GM12878 (cell line): ENCODE results near the gene GGPS1. TPM values are rescaled to one million over a fixed set of nuclear protein-coding genes. Genes with fewer than 3 reads are reported as not detected.

Experiments
- ATAC-seq: fragments of 200-7000 bp; cut with Tn5 transposase; 3 replicates; pipeline ENCODE4 v1.9.1; 2020; ENCODE audit warnings: mild to moderate bottlenecking, moderate library complexity
- BruUV-seq: library from RNA; stranded (reverse); fragments of 400-500 nt; replicated peaks from 2 replicates; lab custom pipeline; 2021; lab: Mats Ljungman, UMichigan
- CTCF ChIA-PET: fragments of 300-600 bp; sonication (Branson Sonifier 250); formaldehyde crosslinking; extraction: SDS; loops from one replicate; lab custom pipeline; 2021; ENCODE audit warnings: inconsistent platforms; lab: Yijun Ruan, JAX
- POLR2A ChIA-PET: fragments of 350-600 bp; formaldehyde crosslinking; extraction: SDS; loops from one replicate; lab custom pipeline; 2021; ENCODE audit warnings: inconsistent platforms; lab: Charles Lee
- RAD21 ChIA-PET: fragments of 300-600 bp; sonication (Branson Sonifier 250); formaldehyde crosslinking; loops from one replicate; lab custom pipeline; 2023; ENCODE audit warnings: antibody characterized with exemption; ENCODE audit not compliant: unreplicated experiment; lab: Charles Lee
- SMC1A ChIA-PET: fragments of 300-600 bp; sonication (Branson Sonifier 250); formaldehyde crosslinking; loops from one replicate; lab custom pipeline; 2023; ENCODE audit not compliant: unreplicated experiment, uncharacterized antibody; lab: Charles Lee
- DNase-seq: peaks from one replicate; pipeline ENCODE4 v3.0.0-alpha.2; 2011; ENCODE audit warnings: low read depth, low spot score
- FAIRE-seq: peaks from 3 replicates; lab custom pipeline; 2011; peaks lifted over from hg19 to GRCh38; lab: Jason Lieb, UNC
- H2AFZ ChIP-seq: 2 replicates; pipeline ENCODE4 v1.6.0; 2011; ENCODE audit warnings: low read depth, low read length, control low read depth; ENCODE audit not compliant: control insufficient read depth
- H3K27ac ChIP-seq: 2 replicates; pipeline ENCODE4 v1.5.1; 2011; ENCODE audit warnings: control low read depth; ENCODE audit not compliant: control insufficient read depth, insufficient read depth
- H3K27me3 ChIP-seq, 2 experiments: replicated peaks in 1 of 2; 2 replicates each; pipeline versions ENCODE4 v1.6.0 to v1.6.1; 2011; ENCODE audit warnings: low read length in 1 of 2; ENCODE audit not compliant: control insufficient read depth in 2 of 2, insufficient read depth in 2 of 2
- H3K36me3 ChIP-seq, 2 experiments: 2 replicates each; pipeline ENCODE4 v1.5.1; 2011; ENCODE audit warnings: low read length in 1 of 2; ENCODE audit not compliant: control insufficient read depth in 2 of 2, insufficient read depth in 2 of 2
- H3K4me1 ChIP-seq: 2 replicates; pipeline ENCODE4 v1.6.1; 2011; ENCODE audit warnings: mild to moderate bottlenecking, low read length, moderate library complexity, mixed read lengths; ENCODE audit not compliant: control insufficient read depth, insufficient read depth
- H3K4me2 ChIP-seq: 2 replicates; pipeline ENCODE4 v1.6.0; 2011; ENCODE audit warnings: control low read depth; ENCODE audit not compliant: control insufficient read depth, insufficient read depth
- H3K4me3 ChIP-seq: fragments of 200-600 bp; sonication (generic); 2 replicates; pipeline ENCODE4 v1.5.1; 2016
- H3K79me2 ChIP-seq: 2 replicates; pipeline ENCODE4 v1.6.0; 2011; ENCODE audit warnings: low read length; ENCODE audit not compliant: control insufficient read depth, insufficient read depth
- H3K9ac ChIP-seq: 2 replicates; pipeline ENCODE4 v1.8.0; 2011; ENCODE audit warnings: low read length, control low read depth, mixed read lengths; ENCODE audit not compliant: control insufficient read depth, insufficient read depth
- H3K9me3 ChIP-seq: replicated peaks from 3 replicates; pipeline ENCODE4 v1.5.1; 2011; ENCODE audit warnings: mild to moderate bottlenecking, low read length; ENCODE audit not compliant: control insufficient read depth, insufficient read depth
- H4K20me1 ChIP-seq: 2 replicates; pipeline ENCODE4 v1.6.0; 2011; ENCODE audit not compliant: control insufficient read depth, insufficient read depth
- CREM ChIP-seq: IDR thresholded peaks from 2 replicates; pipeline ENCODE4 v1.6.1; 2014; ENCODE audit warnings: antibody characterized with exemption, low read depth
- DPF2 ChIP-seq: fragments of 450-650 bp; IDR thresholded peaks from 2 replicates; pipeline ENCODE4 v1.6.1; 2017; ENCODE audit warnings: mild to moderate bottlenecking
- IKZF2 ChIP-seq, 2 experiments: fragments of 450-650 bp; IDR thresholded peaks; 2 replicates each; pipeline ENCODE4 v1.6.1; 2017; ENCODE audit warnings: mild to moderate bottlenecking in 2 of 2, moderate library complexity in 2 of 2
- JUNB ChIP-seq: IDR thresholded peaks from 2 replicates; pipeline ENCODE4 v1.6.1; 2016; ENCODE audit warnings: antibody characterized with exemption, mild to moderate bottlenecking
- NR2C1 ChIP-seq: fragments of 450-650 bp; IDR thresholded peaks from 2 replicates; pipeline ENCODE4 v1.6.1; 2017; ENCODE audit warnings: antibody characterized with exemption, mild to moderate bottlenecking, moderate library complexity
- POLR2A ChIP-seq: IDR thresholded peaks from 2 replicates; pipeline ENCODE4 v1.6.1; 2011; ENCODE audit warnings: low read depth, mild to moderate bottlenecking, low read length
- SP1 ChIP-seq: IDR thresholded peaks from one replicate; pipeline ENCODE4 v1.6.1; 2011; ENCODE audit warnings: low read depth, low read length
- SUPT20H ChIP-seq: IDR thresholded peaks from 2 replicates; pipeline ENCODE4 v1.6.1; 2011; ENCODE audit warnings: low read depth, mild to moderate bottlenecking, low read length, moderate library complexity, borderline replicate concordance; ENCODE audit not compliant: control insufficient read depth
- TAF1 ChIP-seq: IDR thresholded peaks from 2 replicates; pipeline ENCODE4 v1.6.1; 2011; ENCODE audit warnings: mild to moderate bottlenecking, low read depth, low read length, borderline replicate concordance
- WGBS: methylation state at CpG from one replicate; pipeline ENCODE4 v1.1.6; 2016; ENCODE audit warnings: low lambda C conversion rate; ENCODE audit not compliant: insufficient replicate concordance, insufficient coverage; ENCODE audit errors: missing lambda C conversion rate; 5-methylcytosine and 5-hydroxymethylcytosine counted together
- in situ Hi-C: fragments of 300-500 bp; cut with MboI; formaldehyde crosslinking; loops from 9 replicates; pipeline ENCODE4 v1.14.3; 2018; ENCODE audit warnings: mixed read lengths
- intact Hi-C: fragments of 100-400 bp; cut with micrococcal nuclease; formaldehyde crosslinking; loops from one replicate; pipeline ENCODE4 v1.14.2; 2022; ENCODE audit not compliant: unreplicated experiment
- polyA plus RNA-seq, 11 experiments: library from polyadenylated mRNA; depleted of rRNA in 4 of 11; unstranded in 6 of 11; stranded (reverse) in 5 of 11; fragments of >200 nt; fragmentation: Nextera tagmentation in 4 of 11; fragmentation: Illumina TruSeq in 1 of 11; extraction: Ambion mirVana in 4 of 11; extraction: Trizol in 1 of 11; gene quantifications; 1 replicate in 1 of 11; 2 replicates in 10 of 11; pipeline versions ENCODE4 v1.2.1 to v1.2.3, GENCODE V29; 2011 to 2016; ENCODE audit warnings: inconsistent platforms in 2 of 11, missing spikeins in 2 of 11, low read depth in 1 of 11
- total RNA-seq, 4 experiments: library from RNA; depleted of rRNA in 3 of 4; stranded (reverse); fragments of >200 nt in 3 of 4; fragmentation: Illumina TruSeq in 1 of 4; extraction: Trizol in 1 of 4; gene quantifications; 2 replicates each; pipeline versions ENCODE4 v1.2.1 to v1.2.3, GENCODE V29; 2013 to 2021
- TF ChIP-seq, protein P1 (sequence below): fragments of 450-650 bp; formaldehyde crosslinking; IDR thresholded peaks from 2 replicates; pipeline ENCODE4 v1.4.0; 2022; ENCODE audit warnings: mild to moderate bottlenecking, moderate library complexity
- TF ChIP-seq, protein P2 (sequence below): IDR thresholded peaks from 2 replicates; pipeline ENCODE4 v1.6.1; 2011; ENCODE audit warnings: borderline replicate concordance, low read depth, mild to moderate bottlenecking, moderate library complexity, mixed read lengths, low read length; ENCODE audit not compliant: insufficient read depth; ENCODE audit errors: extremely low read length
- TF ChIP-seq, protein P3 (sequence below): fragments of 450-650 bp; IDR thresholded peaks from 2 replicates; pipeline ENCODE4 v1.6.1; 2016; ENCODE audit warnings: mild to moderate bottlenecking
- TF ChIP-seq, protein P4 (sequence below): IDR thresholded peaks from 2 replicates; pipeline ENCODE4 v1.6.1; 2012; ENCODE audit warnings: improper control_type of control experiment, low read depth, low read length; ENCODE audit not compliant: insufficient replicate concordance

The GGPS1 gene
- total and polyA plus RNA-seq, 10 of the 15 experiments (the other 5 are each of a cell fraction or from before 2014, with no cell fraction given): 15.1 to 36.0 (median 25.3) TPM

DNA sequence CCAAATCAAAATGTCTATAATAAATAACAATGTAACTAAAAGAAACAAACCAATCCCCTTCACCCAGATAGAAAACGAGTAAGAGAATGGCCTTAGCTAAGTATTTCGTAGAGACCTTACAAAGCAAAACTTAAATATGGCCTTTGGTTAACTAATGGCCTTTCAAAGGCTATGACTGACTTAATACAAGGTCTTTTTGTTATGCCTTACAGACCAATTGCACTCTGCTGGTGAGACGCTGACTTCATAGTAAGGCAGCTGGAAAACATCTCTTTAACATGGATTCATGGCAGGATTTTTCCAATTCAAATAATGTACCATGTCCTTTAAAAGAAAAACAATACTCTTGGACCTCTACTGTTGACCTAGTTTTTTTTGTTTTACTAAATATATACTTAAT lies 23.1 kb downstream of the GGPS1 start:
- Histone ChIP-seq H3K36me3 (no peaks in the 10 kb centered on the region), H3K9me3 (no peaks in the 10 kb centered on the region), H3K79me2 (no peaks in the 10 kb centered on the region), H3K4me1 (no peaks in the 10 kb centered on the region), H4K20me1 (no peaks in the 10 kb centered on the region), H3K27me3 (no peaks in the 10 kb centered on the region), H3K27ac (no peak overlapping the region), H2AFZ (no peak overlapping the region), H3K9ac (no peak overlapping the region), H3K4me3 (no peak overlapping the region), H3K4me2 (no peak overlapping the region)
- DNase-seq (no peak), FAIRE-seq (no peak), ATAC-seq (no peak)
- ChIA-PET RAD21 (no interaction called here), SMC1A (no interaction called here), POLR2A (interaction anchor here (1.5 kb wide), 1 partner anchor 14 kb away, joined by 3 read pairs; no protein-coding TSS in a partner anchor), CTCF (interaction anchor here (0.6 kb wide), 1 partner anchor 67 kb away, joined by 3 read pairs; no protein-coding TSS in a partner anchor)
- BruUV-seq: no TSS peak
- WGBS: 92% methylated on average over 3 of the region's 3 CpGs
- intact Hi-C loops (no loop called here), in situ Hi-C loops (no loop called here)
- no peak for TF ChIP-seq TAF1
- TF ChIP-seq POLR2A: no peak
- no peak for TF ChIP-seq NR2C1
- no peak for TF ChIP-seq IKZF2 (IDR thresholded peaks at IDR 0.05)
- no peak for TF ChIP-seq DPF2
- TF ChIP-seq JUNB: no peak
- TF ChIP-seq CREM: no peak
- no peak for TF ChIP-seq SUPT20H
- TF ChIP-seq, protein P1, sequence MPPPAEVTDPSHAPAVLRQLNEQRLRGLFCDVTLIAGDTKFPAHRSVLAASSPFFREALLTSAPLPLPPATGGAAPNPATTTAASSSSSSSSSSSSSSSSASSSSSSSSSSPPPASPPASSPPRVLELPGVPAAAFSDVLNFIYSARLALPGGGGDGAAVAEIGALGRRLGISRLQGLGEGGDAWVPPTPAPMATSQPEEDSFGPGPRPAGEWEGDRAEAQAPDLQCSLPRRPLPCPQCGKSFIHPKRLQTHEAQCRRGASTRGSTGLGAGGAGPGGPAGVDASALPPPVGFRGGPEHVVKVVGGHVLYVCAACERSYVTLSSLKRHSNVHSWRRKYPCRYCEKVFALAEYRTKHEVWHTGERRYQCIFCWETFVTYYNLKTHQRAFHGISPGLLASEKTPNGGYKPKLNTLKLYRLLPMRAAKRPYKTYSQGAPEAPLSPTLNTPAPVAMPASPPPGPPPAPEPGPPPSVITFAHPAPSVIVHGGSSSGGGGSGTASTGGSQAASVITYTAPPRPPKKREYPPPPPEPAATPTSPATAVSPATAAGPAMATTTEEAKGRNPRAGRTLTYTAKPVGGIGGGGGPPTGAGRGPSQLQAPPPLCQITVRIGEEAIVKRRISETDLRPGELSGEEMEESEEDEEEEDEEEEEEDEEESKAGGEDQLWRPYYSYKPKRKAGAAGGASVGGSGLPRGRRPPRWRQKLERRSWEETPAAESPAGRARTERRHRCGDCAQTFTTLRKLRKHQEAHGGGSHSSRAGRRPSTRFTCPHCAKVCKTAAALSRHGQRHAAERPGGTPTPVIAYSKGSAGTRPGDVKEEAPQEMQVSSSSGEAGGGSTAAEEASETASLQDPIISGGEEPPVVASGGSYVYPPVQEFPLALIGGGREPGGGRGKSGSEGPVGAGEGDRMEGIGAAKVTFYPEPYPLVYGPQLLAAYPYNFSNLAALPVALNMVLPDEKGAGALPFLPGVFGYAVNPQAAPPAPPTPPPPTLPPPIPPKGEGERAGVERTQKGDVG (CRISPR knock-in tag): no peak
- no peak for TF ChIP-seq SP1
- TF ChIP-seq, protein P2, sequence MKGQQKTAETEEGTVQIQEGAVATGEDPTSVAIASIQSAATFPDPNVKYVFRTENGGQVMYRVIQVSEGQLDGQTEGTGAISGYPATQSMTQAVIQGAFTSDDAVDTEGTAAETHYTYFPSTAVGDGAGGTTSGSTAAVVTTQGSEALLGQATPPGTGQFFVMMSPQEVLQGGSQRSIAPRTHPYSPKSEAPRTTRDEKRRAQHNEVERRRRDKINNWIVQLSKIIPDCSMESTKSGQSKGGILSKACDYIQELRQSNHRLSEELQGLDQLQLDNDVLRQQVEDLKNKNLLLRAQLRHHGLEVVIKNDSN: no peak
- TF ChIP-seq, protein P3, sequence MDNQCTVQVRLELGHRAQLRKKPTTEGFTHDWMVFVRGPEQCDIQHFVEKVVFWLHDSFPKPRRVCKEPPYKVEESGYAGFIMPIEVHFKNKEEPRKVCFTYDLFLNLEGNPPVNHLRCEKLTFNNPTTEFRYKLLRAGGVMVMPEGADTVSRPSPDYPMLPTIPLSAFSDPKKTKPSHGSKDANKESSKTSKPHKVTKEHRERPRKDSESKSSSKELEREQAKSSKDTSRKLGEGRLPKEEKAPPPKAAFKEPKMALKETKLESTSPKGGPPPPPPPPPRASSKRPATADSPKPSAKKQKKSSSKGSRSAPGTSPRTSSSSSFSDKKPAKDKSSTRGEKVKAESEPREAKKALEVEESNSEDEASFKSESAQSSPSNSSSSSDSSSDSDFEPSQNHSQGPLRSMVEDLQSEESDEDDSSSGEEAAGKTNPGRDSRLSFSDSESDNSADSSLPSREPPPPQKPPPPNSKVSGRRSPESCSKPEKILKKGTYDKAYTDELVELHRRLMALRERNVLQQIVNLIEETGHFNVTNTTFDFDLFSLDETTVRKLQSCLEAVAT: no peak
- TF ChIP-seq, protein P4, sequence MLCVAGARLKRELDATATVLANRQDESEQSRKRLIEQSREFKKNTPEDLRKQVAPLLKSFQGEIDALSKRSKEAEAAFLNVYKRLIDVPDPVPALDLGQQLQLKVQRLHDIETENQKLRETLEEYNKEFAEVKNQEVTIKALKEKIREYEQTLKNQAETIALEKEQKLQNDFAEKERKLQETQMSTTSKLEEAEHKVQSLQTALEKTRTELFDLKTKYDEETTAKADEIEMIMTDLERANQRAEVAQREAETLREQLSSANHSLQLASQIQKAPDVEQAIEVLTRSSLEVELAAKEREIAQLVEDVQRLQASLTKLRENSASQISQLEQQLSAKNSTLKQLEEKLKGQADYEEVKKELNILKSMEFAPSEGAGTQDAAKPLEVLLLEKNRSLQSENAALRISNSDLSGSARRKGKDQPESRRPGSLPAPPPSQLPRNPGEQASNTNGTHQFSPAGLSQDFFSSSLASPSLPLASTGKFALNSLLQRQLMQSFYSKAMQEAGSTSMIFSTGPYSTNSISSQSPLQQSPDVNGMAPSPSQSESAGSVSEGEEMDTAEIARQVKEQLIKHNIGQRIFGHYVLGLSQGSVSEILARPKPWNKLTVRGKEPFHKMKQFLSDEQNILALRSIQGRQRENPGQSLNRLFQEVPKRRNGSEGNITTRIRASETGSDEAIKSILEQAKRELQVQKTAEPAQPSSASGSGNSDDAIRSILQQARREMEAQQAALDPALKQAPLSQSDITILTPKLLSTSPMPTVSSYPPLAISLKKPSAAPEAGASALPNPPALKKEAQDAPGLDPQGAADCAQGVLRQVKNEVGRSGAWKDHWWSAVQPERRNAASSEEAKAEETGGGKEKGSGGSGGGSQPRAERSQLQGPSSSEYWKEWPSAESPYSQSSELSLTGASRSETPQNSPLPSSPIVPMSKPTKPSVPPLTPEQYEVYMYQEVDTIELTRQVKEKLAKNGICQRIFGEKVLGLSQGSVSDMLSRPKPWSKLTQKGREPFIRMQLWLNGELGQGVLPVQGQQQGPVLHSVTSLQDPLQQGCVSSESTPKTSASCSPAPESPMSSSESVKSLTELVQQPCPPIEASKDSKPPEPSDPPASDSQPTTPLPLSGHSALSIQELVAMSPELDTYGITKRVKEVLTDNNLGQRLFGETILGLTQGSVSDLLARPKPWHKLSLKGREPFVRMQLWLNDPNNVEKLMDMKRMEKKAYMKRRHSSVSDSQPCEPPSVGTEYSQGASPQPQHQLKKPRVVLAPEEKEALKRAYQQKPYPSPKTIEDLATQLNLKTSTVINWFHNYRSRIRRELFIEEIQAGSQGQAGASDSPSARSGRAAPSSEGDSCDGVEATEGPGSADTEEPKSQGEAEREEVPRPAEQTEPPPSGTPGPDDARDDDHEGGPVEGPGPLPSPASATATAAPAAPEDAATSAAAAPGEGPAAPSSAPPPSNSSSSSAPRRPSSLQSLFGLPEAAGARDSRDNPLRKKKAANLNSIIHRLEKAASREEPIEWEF: no peak
